ENCODE data around the gene OCEL1.

DNA sequence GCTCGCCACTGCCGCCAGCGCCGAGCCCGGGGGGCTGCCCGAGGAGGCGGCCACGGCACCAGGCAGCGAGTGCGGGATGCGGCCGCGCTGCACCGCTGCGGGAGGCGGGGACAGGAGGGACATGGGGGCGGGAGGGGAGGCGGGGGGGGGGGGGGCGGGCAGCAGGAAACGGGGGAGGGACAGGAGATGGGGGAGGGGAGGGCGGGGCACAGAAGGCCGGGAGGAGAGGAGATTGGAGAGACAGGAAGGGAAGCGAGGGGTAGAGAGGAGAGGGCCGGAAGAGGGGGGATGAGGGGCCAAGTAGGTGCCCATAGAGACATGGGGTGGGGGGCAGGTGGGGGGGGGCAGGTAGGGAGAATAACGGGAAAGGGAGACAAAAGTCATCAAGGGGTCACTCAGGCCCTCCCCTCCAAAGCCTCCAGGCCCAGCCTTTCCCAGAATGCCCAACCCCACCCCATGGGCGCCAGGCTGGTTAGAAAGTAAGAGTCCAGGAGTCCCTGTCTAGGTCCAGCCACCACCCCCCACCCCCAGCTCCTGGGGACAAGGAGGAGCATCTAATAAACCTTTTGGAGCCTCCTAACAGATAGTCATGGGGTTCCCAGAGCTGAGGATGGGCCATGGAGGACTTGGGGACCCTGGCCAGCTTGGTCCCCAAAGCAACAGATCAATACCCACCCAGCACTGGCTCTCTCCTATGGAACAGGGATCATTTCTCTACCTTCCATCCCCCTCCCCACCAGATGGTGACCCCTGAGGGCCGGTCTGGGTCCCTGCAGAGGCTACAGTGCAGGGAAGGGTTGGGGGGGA is 10.1 kb downstream of the OCEL1 start:
- TF ChIP-seq, protein P1, sequence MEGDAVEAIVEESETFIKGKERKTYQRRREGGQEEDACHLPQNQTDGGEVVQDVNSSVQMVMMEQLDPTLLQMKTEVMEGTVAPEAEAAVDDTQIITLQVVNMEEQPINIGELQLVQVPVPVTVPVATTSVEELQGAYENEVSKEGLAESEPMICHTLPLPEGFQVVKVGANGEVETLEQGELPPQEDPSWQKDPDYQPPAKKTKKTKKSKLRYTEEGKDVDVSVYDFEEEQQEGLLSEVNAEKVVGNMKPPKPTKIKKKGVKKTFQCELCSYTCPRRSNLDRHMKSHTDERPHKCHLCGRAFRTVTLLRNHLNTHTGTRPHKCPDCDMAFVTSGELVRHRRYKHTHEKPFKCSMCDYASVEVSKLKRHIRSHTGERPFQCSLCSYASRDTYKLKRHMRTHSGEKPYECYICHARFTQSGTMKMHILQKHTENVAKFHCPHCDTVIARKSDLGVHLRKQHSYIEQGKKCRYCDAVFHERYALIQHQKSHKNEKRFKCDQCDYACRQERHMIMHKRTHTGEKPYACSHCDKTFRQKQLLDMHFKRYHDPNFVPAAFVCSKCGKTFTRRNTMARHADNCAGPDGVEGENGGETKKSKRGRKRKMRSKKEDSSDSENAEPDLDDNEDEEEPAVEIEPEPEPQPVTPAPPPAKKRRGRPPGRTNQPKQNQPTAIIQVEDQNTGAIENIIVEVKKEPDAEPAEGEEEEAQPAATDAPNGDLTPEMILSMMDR (conservative IDR thresholded peaks at IDR 0.05; ENCODE audit: low read depth, low read length) = no peak
- no peak for TF ChIP-seq EZH2 (IDR thresholded peaks at IDR 0.05; ENCODE audit: low read length, unreplicated experiment)
